ENCODE results near the gene PCDHGC4.

PCDHGC4 gene

DNA sequence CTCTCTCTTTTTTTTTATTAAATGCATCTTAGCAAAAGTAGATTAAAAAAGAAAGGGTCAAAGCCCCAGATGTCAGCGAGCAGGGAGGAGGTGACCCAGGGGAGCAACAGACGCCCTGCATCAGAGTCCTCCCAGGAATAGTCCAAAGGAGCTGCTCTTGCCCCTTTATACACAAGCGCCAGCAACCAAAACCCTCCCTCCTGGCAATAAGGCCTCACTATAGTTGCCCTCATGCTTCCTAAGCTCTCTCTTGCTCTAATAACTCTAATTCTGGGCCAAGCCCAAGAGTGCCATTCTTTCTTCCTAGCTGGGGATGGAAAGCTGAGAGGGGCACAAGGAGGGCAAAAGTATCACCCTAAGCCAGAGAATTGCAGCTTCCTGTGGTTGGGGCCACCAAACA lies 30.3 kb downstream of the PCDHGC4 start:
- TF ChIP-seq, protein P1, sequence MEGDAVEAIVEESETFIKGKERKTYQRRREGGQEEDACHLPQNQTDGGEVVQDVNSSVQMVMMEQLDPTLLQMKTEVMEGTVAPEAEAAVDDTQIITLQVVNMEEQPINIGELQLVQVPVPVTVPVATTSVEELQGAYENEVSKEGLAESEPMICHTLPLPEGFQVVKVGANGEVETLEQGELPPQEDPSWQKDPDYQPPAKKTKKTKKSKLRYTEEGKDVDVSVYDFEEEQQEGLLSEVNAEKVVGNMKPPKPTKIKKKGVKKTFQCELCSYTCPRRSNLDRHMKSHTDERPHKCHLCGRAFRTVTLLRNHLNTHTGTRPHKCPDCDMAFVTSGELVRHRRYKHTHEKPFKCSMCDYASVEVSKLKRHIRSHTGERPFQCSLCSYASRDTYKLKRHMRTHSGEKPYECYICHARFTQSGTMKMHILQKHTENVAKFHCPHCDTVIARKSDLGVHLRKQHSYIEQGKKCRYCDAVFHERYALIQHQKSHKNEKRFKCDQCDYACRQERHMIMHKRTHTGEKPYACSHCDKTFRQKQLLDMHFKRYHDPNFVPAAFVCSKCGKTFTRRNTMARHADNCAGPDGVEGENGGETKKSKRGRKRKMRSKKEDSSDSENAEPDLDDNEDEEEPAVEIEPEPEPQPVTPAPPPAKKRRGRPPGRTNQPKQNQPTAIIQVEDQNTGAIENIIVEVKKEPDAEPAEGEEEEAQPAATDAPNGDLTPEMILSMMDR (IDR thresholded peaks at IDR 0.05), result no peak

DNA sequence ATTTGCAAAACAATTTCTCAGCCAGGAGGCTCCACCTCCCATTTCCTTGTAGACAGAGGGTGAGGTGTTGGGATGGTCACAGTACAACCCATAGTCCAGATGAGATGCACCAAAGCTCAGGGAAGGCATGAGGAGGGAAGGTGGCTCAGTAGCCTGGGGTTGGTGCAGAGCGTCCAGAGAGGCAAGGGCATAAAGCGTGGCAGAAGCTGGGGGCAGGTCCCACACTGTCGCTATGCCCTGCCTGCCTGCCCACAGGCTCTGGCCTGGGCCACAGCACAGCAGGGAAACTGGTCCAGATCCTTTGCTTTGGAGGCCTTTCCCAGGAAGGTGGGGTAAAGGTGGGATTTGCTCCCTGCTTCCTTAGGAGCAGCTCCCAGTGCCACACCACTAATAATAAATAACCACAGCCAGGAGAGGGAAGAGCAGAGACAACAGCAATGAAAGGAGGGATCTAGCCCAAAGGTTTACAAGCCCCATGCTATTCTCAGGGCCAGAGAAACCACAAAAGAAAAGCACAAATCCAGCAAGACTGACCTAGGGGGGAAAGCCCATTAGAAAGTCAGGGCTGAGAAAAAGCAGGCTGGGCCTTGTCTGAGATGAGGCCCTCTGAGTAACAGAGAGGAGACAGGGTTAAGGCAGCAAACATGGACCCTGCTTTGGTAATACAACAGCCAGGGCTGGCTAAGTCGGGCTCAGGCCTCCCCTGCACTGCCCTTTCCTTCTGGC lies 31.3 kb downstream of the PCDHGC4 start:
- TF ChIP-seq, protein P1 (IDR thresholded peaks at IDR 0.05), result no peak

DNA sequence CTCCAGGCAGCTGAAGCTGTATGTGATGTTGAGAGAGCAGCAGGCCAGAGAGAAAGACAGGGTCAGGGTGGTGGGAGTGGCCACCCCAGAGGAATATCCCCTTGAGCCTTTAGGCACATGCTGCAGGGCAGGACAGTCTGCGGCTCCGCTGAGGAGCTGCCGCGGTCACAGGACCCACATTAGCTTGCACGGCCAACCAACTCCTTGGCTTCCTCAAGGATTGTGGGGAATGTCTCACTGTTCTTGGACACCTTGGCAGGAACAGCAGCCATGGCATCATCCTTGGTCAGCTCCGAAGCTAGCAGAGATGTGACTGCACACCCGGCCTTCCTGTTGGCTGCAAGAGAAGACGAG lies 31.8 kb downstream of the PCDHGC4 start:
- TF ChIP-seq, protein P1 (IDR thresholded peaks at IDR 0.05), result no peak

DNA sequence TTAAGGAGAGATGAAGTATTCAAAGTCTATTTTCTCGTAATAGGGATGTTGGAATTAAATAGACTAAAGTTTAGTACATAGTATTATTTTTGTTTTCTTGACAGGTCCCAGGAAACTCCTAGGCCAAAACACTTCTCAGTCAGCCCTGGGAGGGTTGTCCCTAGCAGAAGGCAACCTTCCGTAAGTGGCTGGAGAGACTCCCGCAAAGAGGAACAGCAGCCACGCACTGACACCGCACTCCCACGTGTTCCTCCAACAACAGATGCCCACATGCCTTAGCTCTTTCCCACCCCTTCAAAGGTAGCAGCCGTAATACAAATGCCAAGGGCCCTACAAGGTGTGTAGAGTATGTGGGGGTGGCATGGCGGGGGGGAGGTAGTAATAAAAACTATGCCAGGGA lies 32.5 kb downstream of the PCDHGC4 start:
- TF ChIP-seq, protein P1 (IDR thresholded peaks at IDR 0.05), result no peak

DNA sequence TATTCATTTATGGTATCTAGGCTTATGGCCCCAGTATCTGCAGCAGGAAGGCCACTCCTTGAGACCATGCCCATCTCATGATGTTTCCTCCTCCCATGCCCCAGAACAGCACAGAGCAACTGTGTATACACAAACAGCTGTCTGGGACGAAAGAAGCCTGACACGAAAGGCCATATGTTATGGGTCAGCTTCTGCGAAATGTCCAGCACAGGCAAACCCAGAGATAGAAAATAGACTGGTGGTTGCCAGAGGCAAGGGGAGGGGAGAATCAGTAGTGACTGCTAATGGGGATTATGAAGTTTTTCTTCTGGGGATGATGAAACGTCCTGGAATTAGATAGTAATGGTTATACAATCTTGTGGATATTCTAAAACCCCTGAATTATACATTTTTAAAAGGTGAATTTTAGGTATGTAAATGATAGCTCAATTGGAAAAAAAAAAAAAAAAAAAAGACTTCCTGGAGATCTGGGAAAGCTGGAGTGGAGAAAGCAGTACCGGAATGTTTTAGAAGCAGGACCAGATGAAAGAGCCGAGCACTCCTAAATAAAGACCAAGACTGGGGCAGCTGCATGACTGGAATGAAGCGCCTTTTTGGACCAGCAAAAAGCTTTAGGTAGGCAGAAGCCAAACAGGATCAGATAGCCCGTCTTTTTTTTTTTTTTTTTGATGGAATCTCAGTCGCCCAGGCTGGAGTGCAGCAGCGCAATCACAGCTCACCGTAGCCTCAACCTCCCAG lies 33.2 kb downstream of the PCDHGC4 start:
- TF ChIP-seq, protein P1 (IDR thresholded peaks at IDR 0.05), result no peak

DNA sequence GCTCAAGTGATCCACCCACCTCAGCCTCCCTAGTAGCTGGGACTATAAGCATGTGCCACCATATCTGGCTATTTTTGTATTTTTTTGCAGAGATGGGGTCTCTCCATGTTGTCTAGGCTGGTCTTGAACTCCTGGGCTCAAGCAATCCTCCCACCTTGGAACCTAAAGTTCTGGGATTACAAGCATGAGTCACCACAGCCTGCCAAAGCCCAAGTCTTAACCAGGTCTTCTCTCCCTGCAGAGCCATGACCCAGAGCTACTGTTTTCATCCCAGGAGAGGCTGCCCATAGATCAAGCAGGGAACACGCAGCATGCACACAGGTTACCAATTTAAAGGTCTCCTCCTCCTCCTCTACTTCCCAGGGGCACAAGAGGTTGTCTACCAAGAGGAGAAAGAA lies 33.8 kb downstream of the PCDHGC4 start:
- TF ChIP-seq, protein P1 (IDR thresholded peaks at IDR 0.05), result no peak

DNA sequence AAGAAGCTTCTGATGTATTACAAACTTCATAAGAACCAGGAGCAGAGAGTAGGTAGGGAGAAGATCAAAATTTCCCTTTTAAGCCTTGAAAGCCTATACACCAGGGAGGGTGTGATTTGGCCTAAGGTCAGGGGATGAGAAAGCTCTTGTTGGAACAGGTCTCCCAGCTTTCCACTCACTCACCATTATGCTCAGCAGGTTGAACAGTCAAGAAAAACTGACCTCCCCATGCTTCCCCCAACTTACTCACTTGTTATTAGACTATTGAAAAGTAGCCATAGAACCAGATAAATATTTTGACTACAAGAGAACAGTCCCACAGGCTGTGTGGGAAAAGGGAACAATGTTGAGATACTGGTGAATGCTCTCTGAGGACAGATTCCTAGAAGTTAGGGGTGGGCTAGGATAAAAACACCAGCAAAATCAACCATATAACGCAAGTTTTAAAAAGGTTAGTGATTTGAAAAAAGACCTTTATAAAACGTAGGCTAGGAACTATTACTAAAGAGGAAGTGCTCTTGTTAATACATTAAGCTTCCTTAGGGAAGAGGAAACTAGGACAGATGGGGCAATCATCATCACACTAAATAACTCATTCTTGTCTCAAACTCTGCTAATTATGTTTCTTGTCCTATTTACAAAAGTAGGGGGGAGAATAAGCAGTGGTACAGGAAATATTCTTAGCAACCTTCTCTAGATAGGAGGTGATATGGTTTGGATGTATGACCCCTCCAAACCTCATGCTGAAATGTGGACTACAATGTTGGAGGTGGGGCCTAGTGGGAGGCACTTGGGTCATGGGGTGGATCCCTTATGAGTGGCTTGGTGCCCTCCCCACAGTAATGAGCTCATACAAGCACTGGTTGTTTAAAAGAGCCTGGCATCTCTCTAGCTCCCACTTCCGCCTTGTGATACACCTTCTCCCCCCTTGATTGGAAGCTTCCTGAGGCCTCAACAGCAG lies 35.1 kb downstream of the PCDHGC4 start:
- TF ChIP-seq, protein P1 (IDR thresholded peaks at IDR 0.05), result no peak

Measured in LNCAP (cell line).